Measurements from ENCODE around the gene TMEM165. TPM values are rescaled to one million over a fixed set of nuclear protein-coding genes. Genes with fewer than 3 reads are reported as not detected.
A peak's percentile ranks its signal among the peaks of the same experiment; 100 is the strongest.

The TMEM165 gene
- total and polyA plus RNA-seq, 9 of the 15 experiments (the other 6 are each of a cell fraction or from before 2014, with no cell fraction given): 21.3 to 145 (median 96.8) TPM

GRCh38 chr4:55395218-55395528 is 584 bp upstream of the TMEM165 start:
- Histone ChIP-seq H3K4me1 (replicated peaks in 1 of 2; ENCODE audit: control insufficient read depth in 2 of 2, insufficient read depth in 2 of 2, low read length in 2 of 2) (peaks cover 16 to 31% of the 10 kb centered on the region in 2 experiments; a peak in 4 of 5 replicates), H3K9me1 (ENCODE audit: control insufficient read depth, insufficient read depth, low read length) (peaks cover 3% of the 10 kb centered on the region), H3K9me3 (replicated peaks; ENCODE audit: control insufficient read depth, insufficient read depth, low read depth, low read length) (no peaks in the 10 kb centered on the region), H3K27me3 (ENCODE audit: control insufficient read depth in 2 of 2, insufficient read depth in 2 of 2, low read length in 2 of 2) (no peaks in the 10 kb centered on the region), H4K20me1 (replicated peaks; ENCODE audit: control insufficient read depth, insufficient read depth, low read length) (peaks cover 27% of the 10 kb centered on the region), H3K4me3 (peak overlapping the region; percentile 97), H3K9ac (ENCODE audit: insufficient read depth in 1 of 2, low read depth in 2 of 2, low read length in 2 of 2) (peak overlapping the region; percentile 92 to 95), H3K27ac (ENCODE audit: extremely low read depth, low read depth, low read length) (peak overlapping the region; percentile 90), H2AFZ (ENCODE audit: low read depth, low read length) (peak overlapping the region; percentile 96), H3K36me3 (ENCODE audit: control insufficient read depth, insufficient read depth, low read length) (peaks cover 28% of the 10 kb centered on the region), H3K79me2 (ENCODE audit: control insufficient read depth, insufficient read depth, low read length) (peaks cover 52% of the 10 kb centered on the region), H3K4me2 (ENCODE audit: insufficient read depth, low read length) (peak overlapping the region; percentile 93)
- POLR2A ChIA-PET: interaction anchor here (0.6 to 3.4 kb wide), 10 partner anchors 9 to 825 kb away, joined by 3 to 23 read pairs (median 4); partner anchors contain the start of genes CEP135 and SRD5A3
- peak; percentile 65 for FAIRE-seq
- CTCF ChIA-PET (ENCODE audit: low intra/inter-chr PET ratio): no interaction called here
- no peak for DNase-seq (ENCODE audit: extremely low read depth in 1 of 4, low spot score in 3 of 4)
- 2% methylated on average over 4 of the region's 4 CpGs for WGBS (ENCODE audit: insufficient coverage, low coverage, missing lambda C conversion rate)
- in situ Hi-C loops (cut with MboI): no loop called here
- intact Hi-C loops (cut with micrococcal nuclease): loop anchor here (1.0 to 5.0 kb wide), 2 partner anchors 49 to 237 kb away; partner anchors contain the start of gene SRD5A3
- no peak for ATAC-seq
- TSS peak; percentile 87 for BruUV-seq (replicated peaks)
- TF ChIP-seq CREB3 (tag; conservative IDR thresholded peaks at IDR 0.05; ENCODE audit: low read depth): peak; percentile 77; the same call in 1 of the 2 replicates
- no peak for TF ChIP-seq TAL1 (IDR thresholded peaks at IDR 0.05)
- peak; percentile 89 for TF ChIP-seq ZNF592 (IDR thresholded peaks at IDR 0.05)
- TF ChIP-seq LEF1 (IDR thresholded peaks at IDR 0.05): 0 out of 2 replicates have a peak, but pooled peaks have one; percentile 15
- TF ChIP-seq NR0B1 (IDR thresholded peaks at IDR 0.05; ENCODE audit: partially characterized antibody): no peak
- 0 out of 2 replicates have a peak, but pooled peaks have one; percentile 7 for TF ChIP-seq HOXB6 (CRISPR knock-in tag; IDR thresholded peaks at IDR 0.05; ENCODE audit: borderline replicate concordance)
- no peak for TF ChIP-seq SREBF1 (IDR thresholded peaks at IDR 0.05; ENCODE audit: borderline replicate concordance, low read depth, low read length)
- TF ChIP-seq ZNF639 (CRISPR knock-in tag; conservative IDR thresholded peaks at IDR 0.05 in 1 of 2, IDR thresholded peaks at IDR 0.05 in 1 of 2): peak in 1 of 2 experiments; percentile 68; a peak in 1 of 4 replicates
- 0 out of 4 replicates have a peak, but pooled peaks of 1 of the 2 experiments have one; percentile 41 for TF ChIP-seq ARNT (IDR thresholded peaks at IDR 0.05)
- TF ChIP-seq RNF2 (IDR thresholded peaks at IDR 0.05): 0 out of 2 replicates have a peak, but pooled peaks have one; percentile 7
- no peak for TF ChIP-seq CTBP1 (IDR thresholded peaks at IDR 0.05; ENCODE audit: borderline replicate concordance)
- 0 out of 2 replicates have a peak, but pooled peaks have one; percentile 32 for TF ChIP-seq SPI1 (IDR thresholded peaks at IDR 0.05; ENCODE audit: borderline replicate concordance, low read depth, low read length)
- no peak for TF ChIP-seq TGIF2 (CRISPR knock-in tag; IDR thresholded peaks at IDR 0.05)
- TF ChIP-seq ZNF217 (CRISPR knock-in tag; IDR thresholded peaks at IDR 0.05): no peak
- TF ChIP-seq HCFC1 (IDR thresholded peaks at IDR 0.05; ENCODE audit: low read depth, low read length): no peak
